B cell (primary cell): Measurements from ENCODE around the gene DAB1. TPM values are rescaled to one million over a fixed set of nuclear protein-coding genes. Genes with fewer than 3 reads are reported as not detected.

ENCODE experiments used
- ATAC-seq: fragments of 200-7000 bp; cut with Tn5 transposase; one replicate; pipeline ENCODE4 v1.10.0; 2021; ENCODE audit warnings: low read depth, mild to moderate bottlenecking, moderate number of reproducible peaks, moderate library complexity
- CTCF ChIA-PET: fragments of 350-600 bp; sonication (Branson Sonifier 250); formaldehyde crosslinking; loops from one replicate; lab custom pipeline; 2021; ENCODE audit warnings: antibody characterized with exemption, inconsistent platforms; lab: Charles Lee
- POLR2A ChIA-PET: fragments of 350-600 bp; sonication (Branson Sonifier 250); formaldehyde crosslinking; loops from one replicate; lab custom pipeline; 2021; ENCODE audit warnings: antibody characterized with exemption; lab: Charles Lee
- DNase-seq: peaks from one replicate; pipeline ENCODE4 v3.0.0; 2013
- H2AFZ ChIP-seq: 2 replicates; pipeline ENCODE4 v1.6.1; 2012; ENCODE audit warnings: mild to moderate bottlenecking, low read depth, low read length; ENCODE audit not compliant: insufficient read depth, poor library complexity, severe bottlenecking
- H3K27ac ChIP-seq, 2 donors: 1 replicate in 1 of 2; 2 replicates in 1 of 2; pipeline ENCODE4 v1.5.1; 2012 to 2013; ENCODE audit warnings: low read length in 2 of 2, mild to moderate bottlenecking in 2 of 2, moderate library complexity in 1 of 2
- H3K27me3 ChIP-seq, 4 experiments: fragments of 200-600 bp in 1 of 4; sonication (generic) in 1 of 4; replicated peaks in 1 of 4; 1 replicate in 2 of 4; 2 replicates in 2 of 4; pipeline versions ENCODE4 v1.6.1 to v1.7.0; 2013 to 2016; ENCODE audit warnings: low read length in 3 of 4, mild to moderate bottlenecking in 2 of 4, mixed read lengths in 1 of 4, moderate library complexity in 1 of 4; ENCODE audit not compliant: insufficient read depth in 4 of 4, control insufficient read depth in 3 of 4; ENCODE audit errors: control extremely low read depth in 1 of 4
- H3K36me3 ChIP-seq, 2 experiments: replicated peaks in 1 of 2; 1 replicate in 1 of 2; 2 replicates in 1 of 2; pipeline versions ENCODE4 v1.6.1 to v1.7.1; 2013; ENCODE audit warnings: low read length in 1 of 2; ENCODE audit not compliant: insufficient read depth in 2 of 2, control insufficient read depth in 1 of 2; ENCODE audit errors: control extremely low read depth in 1 of 2, extremely low read depth in 1 of 2
- H3K4me1 ChIP-seq, 2 donors: fragments of 200-600 bp in 1 of 2; sonication (generic) in 1 of 2; 1 replicate in 1 of 2; 2 replicates in 1 of 2; pipeline versions ENCODE4 v1.5.1 to v1.6.1; 2013 to 2017; ENCODE audit warnings: low read length in 2 of 2; ENCODE audit not compliant: control insufficient read depth in 2 of 2, insufficient read depth in 2 of 2
- H3K4me2 ChIP-seq: replicated peaks from 2 replicates; pipeline ENCODE3; 2012; ENCODE audit warnings: mild to moderate bottlenecking, low read depth, low read length; ENCODE audit not compliant: poor library complexity, severe bottlenecking
- H3K4me3 ChIP-seq, 5 experiments: fragments of 200-600 bp in 1 of 5; sonication (generic) in 1 of 5; 1 replicate in 3 of 5; 2 replicates in 2 of 5; pipeline versions ENCODE4 v1.5.1 to v1.7.0; 2011 to 2016; ENCODE audit warnings: low read length in 4 of 5, mild to moderate bottlenecking in 4 of 5, low read depth in 2 of 5, control low read depth in 1 of 5, moderate library complexity in 1 of 5; ENCODE audit not compliant: insufficient read depth in 1 of 5; ENCODE audit errors: control extremely low read depth in 1 of 5, extremely low read depth in 1 of 5
- H3K79me2 ChIP-seq: fragments of 200-600 bp; sonication (generic); one replicate; pipeline ENCODE4 v1.6.0; 2016; ENCODE audit warnings: low read length; ENCODE audit not compliant: control insufficient read depth, insufficient read depth
- H3K9ac ChIP-seq: fragments of 200-600 bp; sonication (generic); 2 replicates; pipeline ENCODE4 v1.6.1; 2017; ENCODE audit warnings: mild to moderate bottlenecking, low read length, moderate library complexity
- H3K9me3 ChIP-seq, 3 donors: one replicate each; pipeline versions ENCODE4 v1.6.1 to v1.7.1; 2013; ENCODE audit warnings: low read length in 2 of 3; ENCODE audit not compliant: control insufficient read depth in 2 of 3, insufficient read depth in 1 of 3; ENCODE audit errors: control extremely low read depth in 1 of 3
- H4K20me1 ChIP-seq: 2 replicates; pipeline ENCODE4 v1.6.0; 2012; ENCODE audit warnings: mild to moderate bottlenecking, low read length; ENCODE audit not compliant: insufficient read depth, control insufficient read depth, poor library complexity, severe bottlenecking
- H3K27ac Mint-ChIP-seq: one replicate; pipeline ENCODE4 v1.8.0; 2021; ENCODE audit warnings: mixed read lengths
- H3K27me3 Mint-ChIP-seq: one replicate; pipeline ENCODE4 v1.8.0; 2021; ENCODE audit warnings: mixed read lengths
- H3K4me1 Mint-ChIP-seq: one replicate; pipeline ENCODE4 v1.8.0; 2021; ENCODE audit warnings: mixed read lengths
- H3K4me3 Mint-ChIP-seq: one replicate; pipeline ENCODE4 v1.8.0; 2021; ENCODE audit warnings: mixed read lengths
- H3K9me3 Mint-ChIP-seq: one replicate; pipeline ENCODE4 v1.8.0; 2022; ENCODE audit warnings: mixed read lengths; ENCODE audit not compliant: insufficient read depth
- CTCF ChIP-seq: fragments of 200-600 bp; IDR thresholded peaks from one replicate; pipeline ENCODE4 v1.8.0; 2022; ENCODE audit warnings: antibody characterized with exemption, mild to moderate bottlenecking
- EZH2 ChIP-seq: IDR thresholded peaks from 2 replicates; pipeline ENCODE4 v1.6.1; 2012; ENCODE audit warnings: borderline replicate concordance, low read depth, mild to moderate bottlenecking, moderate library complexity, low read length; ENCODE audit not compliant: insufficient read depth, poor library complexity, severe bottlenecking
- WGBS: methylation state at CpG from one replicate; pipeline ENCODE4 v1.1.5; 2013; ENCODE audit warnings: missing lambda C conversion rate; ENCODE audit not compliant: insufficient coverage; 5-methylcytosine and 5-hydroxymethylcytosine counted together
- intact Hi-C: fragments of 100-400 bp; cut with micrococcal nuclease; formaldehyde crosslinking; loops from one replicate; pipeline ENCODE4 v1.10.0; 2022
- polyA plus RNA-seq: library from polyadenylated mRNA; depleted of rRNA; stranded (reverse); fragments of >200 nt; gene quantifications from 2 replicates; pipeline ENCODE4 v1.2.3, GENCODE V29; 2012
- total RNA-seq, 2 donors: library from RNA; stranded (reverse); fragments of 120-200 nt in 1 of 2; gene quantifications; 1 replicate in 1 of 2; 2 replicates in 1 of 2; pipeline versions ENCODE4 v1.2.3 to v1.2.4, GENCODE V29; 2013 to 2022

Gene DAB1
- total and polyA plus RNA-seq, 2 donors (not counting 1 experiment from before 2014, with no cell fraction given): not detected

DNA sequence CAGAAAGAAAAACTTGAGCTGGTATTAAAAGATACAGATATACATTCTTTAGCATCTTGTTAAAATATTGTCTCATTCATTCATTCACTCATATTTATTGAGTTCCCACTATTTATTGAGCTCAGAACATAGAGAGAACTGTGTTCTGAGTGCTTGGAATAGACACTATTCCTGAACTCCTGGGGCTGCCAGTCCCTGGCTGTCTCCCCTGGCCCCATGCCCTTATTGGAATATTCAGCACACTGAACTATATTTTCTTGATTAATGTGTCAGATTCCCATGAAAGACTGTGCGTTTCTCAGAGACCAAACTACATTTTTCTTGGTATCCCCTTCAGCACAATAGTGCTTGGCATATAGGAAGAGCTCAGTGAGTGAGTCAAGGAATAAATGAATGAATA lies 44.0 kb upstream of the DAB1 start:
- H3K9ac ChIP-seq: no peak overlapping the region
- Mint-ChIP-seq H3K4me1 (no peaks in the 10 kb centered on the region), H3K4me3 (no peak overlapping the region), H3K27me3 (no peaks in the 10 kb centered on the region), H3K9me3 (no peaks in the 10 kb centered on the region), H3K27ac (no peak overlapping the region)
- CTCF ChIA-PET: interaction anchor here (0.7 kb wide), 1 partner anchor 36 kb away, joined by 3 read pairs; no protein-coding TSS in a partner anchor
- no peak overlapping the region for H3K4me3 ChIP-seq
- no peaks in the 10 kb centered on the region for H3K4me1 ChIP-seq
- intact Hi-C loops: no loop called here
- H3K9me3 ChIP-seq: peaks cover 0 to 2% (median 0%) of the 10 kb centered on the region in 3 donors
- TF ChIP-seq CTCF: no peak
- no peak for TF ChIP-seq EZH2
- H3K36me3 ChIP-seq: no peaks in the 10 kb centered on the region
- H3K4me2 ChIP-seq: no peak overlapping the region
- H2AFZ ChIP-seq: no peak overlapping the region
- WGBS: no CpG with 5 or more reads among the region's 1 CpG
- DNase-seq (no peak), ATAC-seq (no peak)
- H3K79me2 ChIP-seq: no peaks in the 10 kb centered on the region
- no peaks in the 10 kb centered on the region for H4K20me1 ChIP-seq
- no peak overlapping the region for H3K27ac ChIP-seq
- POLR2A ChIA-PET: no interaction called here
- H3K27me3 ChIP-seq: no peaks in the 10 kb centered on the region

GRCh38 chr1:57464756-57465155 lies 40.9 kb upstream of the DAB1 start:
- no peaks in the 10 kb centered on the region for H3K36me3 ChIP-seq
- H3K4me3 ChIP-seq: no peak overlapping the region
- no peak for ATAC-seq
- H3K27me3 ChIP-seq: no peaks in the 10 kb centered on the region
- ChIA-PET CTCF (no interaction called here), POLR2A (no interaction called here)
- no peaks in the 10 kb centered on the region for H4K20me1 ChIP-seq
- H3K27ac ChIP-seq: no peak overlapping the region
- intact Hi-C loops: no loop called here
- no peak overlapping the region for H3K9ac ChIP-seq
- Mint-ChIP-seq H3K4me1 (no peaks in the 10 kb centered on the region), H3K27ac (no peak overlapping the region), H3K9me3 (no peaks in the 10 kb centered on the region), H3K27me3 (no peaks in the 10 kb centered on the region), H3K4me3 (no peak overlapping the region)
- no peaks in the 10 kb centered on the region for H3K9me3 ChIP-seq
- 65% methylated on average over 2 of the region's 3 CpGs for WGBS
- H3K4me2 ChIP-seq: no peak overlapping the region
- DNase-seq: no peak
- H3K4me1 ChIP-seq: no peaks in the 10 kb centered on the region
- no peak for TF ChIP-seq EZH2
- no peak for TF ChIP-seq CTCF
- H2AFZ ChIP-seq: no peak overlapping the region
- H3K79me2 ChIP-seq: no peaks in the 10 kb centered on the region
